Spleen (tissue), 11 donors: ENCODE data around the gene IQSEC1. TPM values are rescaled to one million over a fixed set of nuclear protein-coding genes. Genes with fewer than 3 reads are reported as not detected.

Source experiments
- DNase-seq: peaks from one replicate; pipeline ENCODE4 v3.0.0-alpha.2; 2020
- H3K27ac ChIP-seq, 8 donors: fragments of 200-600 bp; sonication (generic) in 7 of 8; 1 replicate in 4 of 8; 2 replicates in 4 of 8; pipeline versions ENCODE4 v1.5.0 to v1.8.0; 2016 to 2021; ENCODE audit warnings: inconsistent platforms in 4 of 8, mild to moderate bottlenecking in 4 of 8, moderate library complexity in 1 of 8
- H3K27me3 ChIP-seq, 7 donors: fragments of 200-600 bp; sonication (generic) in 6 of 7; replicated peaks in 1 of 7; 1 replicate in 4 of 7; 2 replicates in 3 of 7; pipeline versions ENCODE4 v1.5.0 to v1.8.0; 2016 to 2021; ENCODE audit warnings: inconsistent platforms in 3 of 7, mild to moderate bottlenecking in 1 of 7
- H3K36me3 ChIP-seq, 6 donors: fragments of 200-600 bp; sonication (generic) in 5 of 6; 1 replicate in 4 of 6; 2 replicates in 2 of 6; pipeline versions ENCODE4 v1.5.0 to v1.8.0; 2016 to 2021; ENCODE audit warnings: inconsistent platforms in 2 of 6
- H3K4me1 ChIP-seq, 6 donors: fragments of 200-600 bp; sonication (generic) in 5 of 6; 1 replicate in 3 of 6; 2 replicates in 3 of 6; pipeline versions ENCODE4 v1.5.0 to v1.8.0; 2016 to 2021; ENCODE audit warnings: inconsistent platforms in 3 of 6
- H3K4me3 ChIP-seq, 8 donors: fragments of 200-600 bp; sonication (generic) in 7 of 8; 1 replicate in 4 of 8; 2 replicates in 4 of 8; pipeline versions ENCODE4 v1.5.0 to v1.8.0; 2016 to 2021; ENCODE audit warnings: inconsistent platforms in 4 of 8, mild to moderate bottlenecking in 4 of 8, moderate library complexity in 2 of 8
- H3K9me3 ChIP-seq, 8 donors: fragments of 200-600 bp; sonication (generic) in 7 of 8; 1 replicate in 4 of 8; 2 replicates in 4 of 8; pipeline versions ENCODE4 v1.5.0 to v1.8.0; 2016 to 2021; ENCODE audit warnings: inconsistent platforms in 4 of 8
- CTCF ChIP-seq, 11 experiments: fragments of 200-600 bp in 7 of 11; fragments of 450-650 bp in 4 of 11; sonication (generic) in 4 of 11; IDR thresholded peaks in 8 of 11; conservative IDR thresholded peaks in 3 of 11; 1 replicate in 7 of 11; 2 replicates in 4 of 11; pipeline versions ENCODE4 v1.4.0 to v1.8.0; 2016 to 2021; ENCODE audit warnings: antibody characterized with exemption in 11 of 11, inconsistent platforms in 4 of 11, mild to moderate bottlenecking in 1 of 11
- POLR2A ChIP-seq, 3 donors: fragments of 450-650 bp; IDR thresholded peaks; one replicate each; pipeline ENCODE4 v1.5.1; 2017; ENCODE audit warnings: antibody characterized with exemption in 3 of 3, mild to moderate bottlenecking in 1 of 3
- POLR2AphosphoS5 ChIP-seq, 3 donors: sonication (generic); formaldehyde crosslinking; IDR thresholded peaks; one replicate each; pipeline ENCODE4 v1.5.1; 2017; ENCODE audit warnings: antibody characterized with exemption in 3 of 3
- WGBS, 5 donors: extraction: QIAGEN DNeasy Blood & Tissue Kit in 3 of 5; methylation state at CpG; one replicate each; pipeline versions ENCODE4 v1.1.5 to v1.1.7; 2013 to 2018; 5-methylcytosine and 5-hydroxymethylcytosine counted together
- intact Hi-C: fragments of 100-400 bp; cut with DNase I; formaldehyde crosslinking; loops from one replicate; pipeline ENCODE4 v1.15.0; 2023; ENCODE audit warnings: low total_unique reads
- polyA plus RNA-seq, 3 donors: library from polyadenylated mRNA; stranded (reverse); fragments of 200-250 nt; gene quantifications; one replicate each; pipeline ENCODE4 v1.2.1, GENCODE V29; 2013
- total RNA-seq, 7 donors: library from RNA; depleted of rRNA in 3 of 7; stranded (reverse); fragments of >200 nt in 3 of 7; fragmentation: NEBNext Ultra II Directional in 4 of 7; extraction: Animal tissue kit (Norgen Biotek cat#: 25700) in 4 of 7; gene quantifications; one replicate each; pipeline versions ENCODE4 v1.1.0 to v1.2.1, GENCODE V29; 2016 to 2021
- donor health status: healthy with polysubstance abuse.
- donor health status: DM: no; HTN: no; CAD: no; lungs with moderate emphysema.
- donor health status: DM: no; HTN: no; CAD: no.
- donor health status: Bipolar disorder and iron deficiency.
- donor health status: healthy.
- donor health status: DM: no; HTN: no; CAD: no.
- donor health status: DM: yes; HTN: yes; CAD: no.

IQSEC1 gene
- total and polyA plus RNA-seq, 10 donors = 23.0 to 170 (median 116) TPM

DNA sequence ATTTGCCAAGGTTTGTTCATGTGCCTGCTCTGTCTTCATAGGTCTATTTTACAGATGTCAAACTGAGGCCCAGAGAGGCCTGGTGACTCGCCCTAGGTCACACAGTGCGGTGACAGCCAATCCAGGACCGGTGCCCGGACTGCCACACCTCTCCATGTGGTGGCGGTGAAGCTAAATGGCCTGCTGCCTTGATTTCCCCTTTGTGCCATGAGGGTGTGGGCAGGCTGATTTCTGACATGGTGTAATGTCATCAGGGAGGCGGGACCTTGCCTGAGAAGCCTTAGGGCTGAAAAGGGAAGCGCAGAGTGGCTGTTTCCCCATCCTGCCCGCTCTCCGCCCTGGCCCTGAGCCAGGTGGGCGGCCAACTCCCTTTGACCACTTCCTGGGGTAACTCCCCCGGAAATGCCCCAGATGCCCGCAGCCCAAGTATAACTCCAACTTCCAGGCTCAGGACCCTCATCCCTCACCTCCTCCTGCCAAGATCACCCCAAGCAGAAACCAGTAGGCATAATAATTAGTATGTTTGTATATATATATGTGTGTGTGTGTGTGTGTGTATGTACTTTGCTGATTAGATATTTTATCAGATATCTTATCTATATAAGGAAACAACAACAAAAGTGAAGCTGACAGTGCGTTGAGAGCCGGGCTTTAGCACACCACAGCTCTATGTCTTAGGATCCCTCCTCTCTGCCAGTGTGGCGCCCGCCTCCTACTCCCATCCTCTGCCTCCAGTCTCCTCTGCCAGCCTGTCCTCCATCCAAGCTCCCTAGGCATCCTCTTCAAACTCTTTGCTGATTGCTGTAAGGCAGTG, 63.9 kb downstream of the IQSEC1 start:
- Histone ChIP-seq H3K9me3 (no peaks in the 10 kb centered on the region), H3K36me3 (peaks cover 0 to 34% (median 0%) of the 10 kb centered on the region in 6 donors), H3K4me3 (peak overlapping the region in 4 of 8 donors; percentile 10 to 69 (median 18)), H3K27ac (peak overlapping the region; percentile 29 to 99 (median 97)), H3K27me3 (no peaks in the 10 kb centered on the region), H3K4me1 (peaks cover 71 to 100% (median 100%) of the 10 kb centered on the region in 6 donors)
- TF ChIP-seq POLR2A (IDR thresholded peaks at IDR 0.05) = no peak
- peak in 1 of 11 experiments; percentile 11 for TF ChIP-seq CTCF (IDR thresholded peaks at IDR 0.05 in 8 of 11, conservative IDR thresholded peaks at IDR 0.05 in 3 of 11)
- peak; percentile 91 to 97 (median 96) for TF ChIP-seq POLR2AphosphoS5 (IDR thresholded peaks at IDR 0.05)
- intact Hi-C loops = no loop called here
- WGBS, 5 donors = 25 to 38% (median 31%) methylated on average over 10 to 16 of the region's 16 CpGs
- DNase-seq = peak; percentile 96

DNA sequence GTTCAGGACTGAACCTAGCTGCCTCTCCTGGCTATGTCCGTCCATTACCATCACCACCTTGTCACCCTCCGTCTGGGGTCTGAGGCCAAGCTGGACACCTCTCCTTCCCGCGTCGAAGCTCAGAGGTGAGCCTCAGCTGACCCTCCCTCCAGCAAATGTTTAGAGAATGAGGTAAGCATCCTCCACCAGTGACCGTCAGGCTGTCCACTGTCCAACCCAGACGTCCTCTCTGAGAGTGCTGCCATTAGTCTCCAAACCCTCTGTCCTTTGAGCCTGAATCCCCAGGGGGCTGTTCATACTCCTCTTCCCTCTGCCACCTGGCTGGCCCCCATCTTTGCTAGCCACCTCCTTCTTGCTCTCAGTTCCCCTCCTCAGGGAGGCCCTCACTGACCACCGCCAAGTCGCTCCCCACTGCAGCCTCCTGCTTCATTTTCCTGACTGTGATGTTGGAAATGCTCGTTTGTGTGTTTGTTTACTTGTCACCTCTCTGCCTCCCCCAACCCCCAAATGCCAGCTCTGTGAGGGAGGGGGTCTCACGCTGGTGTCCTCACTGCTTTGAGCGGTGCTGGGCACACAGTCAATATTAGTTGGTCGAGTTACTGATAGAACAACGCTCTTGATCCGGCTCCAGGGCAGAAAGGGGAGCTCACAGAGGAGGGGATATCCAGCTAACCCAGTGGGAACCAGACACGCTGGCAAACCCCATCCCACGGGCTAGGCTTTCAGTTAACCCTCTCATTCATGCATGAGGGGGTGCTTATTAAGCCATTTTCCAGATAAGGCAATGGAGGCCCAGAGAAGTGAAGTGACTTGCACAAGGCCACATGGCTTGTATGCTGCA, 64.9 kb downstream of the IQSEC1 start:
- 74 to 79% (median 75%) methylated on average over 17 of the region's 17 CpGs for WGBS, 5 donors
- DNase-seq = peak; percentile 73
- no peak for TF ChIP-seq POLR2A (IDR thresholded peaks at IDR 0.05)
- TF ChIP-seq POLR2AphosphoS5 (IDR thresholded peaks at IDR 0.05) = no peak
- TF ChIP-seq CTCF (IDR thresholded peaks at IDR 0.05 in 8 of 11, conservative IDR thresholded peaks at IDR 0.05 in 3 of 11) = no peak
- Histone ChIP-seq H3K27me3 (no peaks in the 10 kb centered on the region), H3K4me1 (peaks cover 70 to 100% (median 100%) of the 10 kb centered on the region in 6 donors), H3K9me3 (no peaks in the 10 kb centered on the region), H3K27ac (peak overlapping the region; percentile 29 to 99 (median 97)), H3K4me3 (peak overlapping the region in 1 of 8 donors; percentile 69), H3K36me3 (peaks cover 0 to 34% (median 0%) of the 10 kb centered on the region in 6 donors)
- intact Hi-C loops = no loop called here

- TF ChIP-seq CTCF (IDR thresholded peaks at IDR 0.05 in 8 of 11, conservative IDR thresholded peaks at IDR 0.05 in 3 of 11) (no peak), POLR2A (IDR thresholded peaks at IDR 0.05) (no peak)
- Histone ChIP-seq H3K9me3 (no peaks in the 10 kb centered on the region), H3K27me3 (no peaks in the 10 kb centered on the region), H3K4me1 (peaks cover 74 to 100% (median 100%) of the 10 kb centered on the region in 6 donors), H3K27ac (peak overlapping the region in 6 of 8 donors; percentile 20 to 99 (median 98)), H3K4me3 (peak overlapping the region in 1 of 8 donors; percentile 5), H3K36me3 (peaks cover 0 to 34% (median 0%) of the 10 kb centered on the region in 6 donors)
- DNase-seq = no peak
- 77 to 85% (median 82%) methylated on average over 12 to 16 of the region's 16 CpGs for WGBS, 5 donors
- intact Hi-C loops = no loop called here
Measured at GRCh38 chr3:13007251-13007941, 65.8 kb downstream of the IQSEC1 start.
